K562 treated with DMSO at 1 percent for 24 hours (cell line): ENCODE results near the gene NDUFA7. TPM values are rescaled to one million over a fixed set of nuclear protein-coding genes. Genes with fewer than 3 reads are reported as not detected.

ENCODE experiments used
- total RNA-seq: library from RNA; unstranded; fragments of 300-600 nt; gene quantifications from 2 replicates; pipeline ENCODE4 v1.2.3, GENCODE V29; 2022; ENCODE audit warnings: low read depth; ENCODE audit not compliant: insufficient read depth

NDUFA7 gene
- 144 and 170 TPM in 2 replicates for total RNA-seq

DNA sequence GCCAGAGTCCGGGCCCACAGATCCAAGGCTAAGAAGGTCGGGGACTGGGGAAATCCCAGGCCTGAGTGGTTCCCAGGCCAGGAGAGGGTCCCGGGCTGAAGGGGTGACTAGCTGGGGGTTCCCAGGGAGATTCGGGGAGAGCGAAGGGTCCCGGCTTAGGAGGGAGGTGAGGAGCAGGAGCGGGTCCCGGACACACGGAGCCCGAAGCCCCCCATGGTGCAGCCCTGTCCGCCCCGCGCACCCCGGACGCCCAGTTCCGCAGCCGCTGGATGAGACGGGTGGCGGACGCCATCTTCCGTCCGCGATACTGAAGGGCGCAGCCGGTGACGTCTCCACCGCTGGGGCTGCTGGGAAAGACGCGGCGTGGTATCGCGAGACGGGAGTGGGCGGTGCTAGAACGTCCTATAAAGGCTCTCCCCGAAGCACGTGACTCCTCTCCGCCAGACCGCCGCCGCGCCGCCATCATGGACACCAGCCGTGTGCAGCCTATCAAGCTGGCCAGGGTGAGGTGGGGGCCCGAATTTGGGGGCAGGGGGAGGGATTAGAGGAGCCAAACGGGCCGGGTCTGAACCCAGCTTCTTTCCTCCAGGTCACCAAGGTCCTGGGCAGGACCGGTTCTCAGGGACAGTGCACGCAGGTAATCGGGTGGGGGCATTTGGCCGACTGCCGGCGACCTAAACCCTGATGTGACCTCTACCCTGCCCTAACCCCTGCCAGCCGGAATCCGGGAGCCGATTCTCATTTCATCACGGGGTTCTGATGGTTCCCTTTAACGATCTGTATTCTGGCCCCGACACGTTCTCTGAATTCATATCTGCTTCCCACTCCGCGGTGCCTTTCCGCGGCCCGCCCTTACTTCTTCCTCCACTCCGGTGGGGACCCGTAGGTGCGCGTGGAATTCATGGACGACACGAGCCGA, at the start of gene NDUFA7, which contains the start of gene RPS28:
NDUFA7 (minus strand) TSS at position 309 of the 919 bp plus-strand sequence; CDS start at position 292, 17 bp downstream.
RPS28 (plus strand) TSS at position 430 of the 919 bp plus-strand sequence; CDS start at position 465, 35 bp downstream.

DNA sequence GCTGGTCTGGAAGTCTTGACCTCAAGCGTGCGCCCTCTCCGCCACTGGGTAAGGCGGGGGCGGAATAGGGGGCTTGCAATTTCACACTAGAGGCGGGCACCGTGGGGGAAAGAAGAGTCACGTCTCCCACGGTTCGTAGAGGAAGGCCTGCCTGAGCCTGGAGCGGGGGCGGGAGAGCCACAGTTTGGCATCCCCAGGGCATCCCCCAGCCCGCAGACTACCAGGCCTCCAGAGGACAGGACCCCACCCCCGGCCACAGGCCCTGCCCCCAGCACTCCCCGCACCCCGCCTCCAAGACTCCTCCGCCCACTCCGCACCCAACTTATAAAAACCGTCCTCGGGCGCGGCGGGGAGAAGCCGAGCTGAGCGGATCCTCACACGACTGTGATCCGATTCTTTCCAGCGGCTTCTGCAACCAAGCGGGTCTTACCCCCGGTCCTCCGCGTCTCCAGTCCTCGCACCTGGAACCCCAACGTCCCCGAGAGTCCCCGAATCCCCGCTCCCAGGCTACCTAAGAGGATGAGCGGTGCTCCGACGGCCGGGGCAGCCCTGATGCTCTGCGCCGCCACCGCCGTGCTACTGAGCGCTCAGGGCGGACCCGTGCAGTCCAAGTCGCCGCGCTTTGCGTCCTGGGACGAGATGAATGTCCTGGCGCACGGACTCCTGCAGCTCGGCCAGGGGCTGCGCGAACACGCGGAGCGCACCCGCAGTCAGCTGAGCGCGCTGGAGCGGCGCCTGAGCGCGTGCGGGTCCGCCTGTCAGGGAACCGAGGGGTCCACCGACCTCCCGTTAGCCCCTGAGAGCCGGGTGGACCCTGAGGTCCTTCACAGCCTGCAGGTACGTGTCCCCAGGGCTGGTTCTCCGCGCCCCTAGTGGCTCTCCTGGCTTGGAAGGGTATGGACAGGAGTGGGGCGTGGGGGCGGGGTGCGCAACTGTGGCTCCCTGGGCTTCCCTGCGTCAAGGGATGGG, 42.9 kb upstream of the NDUFA7 start, which contains the start of gene ANGPTL4:
ANGPTL4 (plus strand) TSS at position 353 of the 969 bp plus-strand sequence; CDS start at position 520, 167 bp downstream.

DNA sequence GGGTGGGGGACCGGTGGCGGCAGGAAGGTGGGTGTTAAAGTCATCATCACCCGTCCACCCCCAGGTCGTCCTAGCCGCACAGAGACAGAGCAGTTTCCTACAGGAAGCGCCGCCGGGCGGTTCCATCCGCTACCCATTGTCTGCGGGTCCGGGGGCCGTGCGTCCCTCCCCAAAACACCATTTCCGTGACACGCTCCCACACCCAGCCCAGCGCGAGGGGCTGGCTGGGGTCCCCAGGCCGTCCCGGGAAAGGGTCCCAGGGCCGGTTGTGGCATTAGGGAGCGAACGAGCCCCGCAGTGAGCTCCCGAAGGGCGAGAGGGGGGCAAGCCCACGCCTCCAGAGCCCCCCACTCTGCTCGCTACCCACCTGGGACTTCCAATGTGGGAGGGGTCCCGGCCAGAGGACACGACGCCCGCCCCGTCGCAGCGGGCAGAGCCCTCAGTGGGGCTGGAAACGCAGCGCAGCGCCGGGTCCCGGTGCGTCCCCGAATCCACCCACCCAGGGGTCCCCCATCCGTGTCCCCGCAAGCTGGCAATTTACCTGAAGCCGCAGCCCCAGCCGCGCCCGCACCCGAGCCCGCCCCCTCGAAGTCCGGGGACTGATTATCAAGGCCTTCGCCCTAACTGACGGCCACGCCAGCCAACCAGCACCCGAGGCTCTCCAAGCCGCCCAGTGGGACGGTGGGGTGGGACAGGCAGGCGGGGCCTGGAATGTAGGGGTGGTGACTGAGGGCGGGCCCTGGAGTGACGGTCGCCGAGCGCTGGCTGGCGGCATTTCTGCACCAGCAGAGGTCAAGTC, 21.7 kb upstream of the NDUFA7 start, which contains the start of gene KANK3:
KANK3 (minus strand) TSS at position 579 of the 799 bp plus-strand sequence. CDS start 5,434 bp downstream, outside the sequence.

DNA sequence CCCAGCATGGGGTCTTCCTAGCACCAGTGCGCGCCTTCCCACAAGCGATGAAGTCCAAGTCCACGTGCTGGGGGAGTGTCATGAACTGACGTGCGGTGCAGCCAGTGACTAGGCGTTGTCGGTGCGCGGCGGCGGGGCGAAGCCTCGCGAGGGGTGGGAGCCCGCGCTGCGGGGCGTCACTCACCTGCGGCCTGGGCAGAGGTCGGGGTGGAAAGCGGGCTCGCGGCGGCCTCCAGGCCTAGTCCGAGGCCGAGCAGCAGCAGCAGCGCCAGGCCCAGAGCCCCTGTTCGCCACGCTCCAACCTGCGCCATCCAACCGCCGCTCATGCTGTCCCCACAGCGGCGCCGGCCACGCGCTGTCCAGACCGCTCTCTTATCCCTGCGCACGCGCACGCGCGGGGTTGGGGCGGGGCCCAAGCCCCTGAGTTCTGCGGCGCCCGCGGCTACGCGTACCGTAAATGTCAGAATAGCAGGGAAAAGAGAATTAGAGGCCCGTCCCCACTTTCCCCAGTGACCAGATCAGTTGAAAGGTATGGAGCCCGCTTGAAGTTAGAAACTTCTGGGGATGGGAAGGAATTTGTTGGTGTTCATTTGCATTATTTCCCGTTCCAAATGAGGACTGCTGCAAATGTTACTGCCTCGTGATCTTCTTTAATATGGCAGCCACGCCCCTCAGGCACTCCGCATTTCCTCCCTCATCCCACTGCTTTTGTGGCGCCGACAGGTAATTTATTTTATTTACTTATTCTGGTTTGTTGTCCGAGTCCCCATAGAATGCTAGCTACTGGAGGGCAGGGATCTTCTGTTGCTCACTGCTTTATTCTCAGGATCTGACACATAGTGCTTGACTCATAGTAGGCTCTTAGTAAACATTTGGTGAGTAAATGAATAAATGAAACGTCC, 13.0 kb downstream of the NDUFA7 start, which contains the start of gene CD320:
CD320 (minus strand) TSS at position 394 of the 902 bp plus-strand sequence; CDS start at position 326, 68 bp downstream.

Other genes starting within 250 kb of the NDUFA7 start
- 0.08 and 0.12 TPM in 2 replicates for gene FBN3, start 171.8 kb downstream of the NDUFA7 start, total RNA-seq
- 12.2 and 19.7 TPM in 2 replicates for gene CERS4, start 112.0 kb downstream of the NDUFA7 start, total RNA-seq
- gene CD320, start 13.0 kb downstream of the NDUFA7 start, total RNA-seq = 73.0 and 73.3 TPM in 2 replicates
- 3,035 and 3,232 TPM in 2 replicates for gene RPS28, start 121 bp upstream of the NDUFA7 start, total RNA-seq
- 1.5 and 1.6 TPM in 2 replicates for gene KANK3, start 21.9 kb upstream of the NDUFA7 start, total RNA-seq
- gene ANGPTL4, start 42.8 kb upstream of the NDUFA7 start, total RNA-seq = 1.9 and 2.6 TPM in 2 replicates
- gene RAB11B, start 69.0 kb upstream of the NDUFA7 start, total RNA-seq = 141 and 162 TPM in 2 replicates
- 47.1 and 48.6 TPM in 2 replicates for gene MARCHF2, start 91.9 kb upstream of the NDUFA7 start, total RNA-seq
- gene HNRNPM, start 123.6 kb upstream of the NDUFA7 start, total RNA-seq = 466 and 500 TPM in 2 replicates
- gene PRAM1, start 181.3 kb upstream of the NDUFA7 start, total RNA-seq = 0.09 and 0.38 TPM in 2 replicates
- gene ZNF414, start 192.8 kb upstream of the NDUFA7 start, total RNA-seq = 19.0 and 22.5 TPM in 2 replicates